Stimulated activated CD8-positive, alpha-beta memory T cell treated with anti-CD3 and anti-CD28 coated beads, Interleukin-7, amount 100 ng/mL, for 4 hours (primary cell): ENCODE measurements around the gene RASIP1.
"Not testable (repeated sequence)": the region's sequence is repeated elsewhere in the genome, so short reads cannot be mapped to it uniquely, and the experiment has no call there.

ENCODE experiments used
- DNase-seq, 2 donors: peaks; one replicate each; pipeline ENCODE4 v3.0.0-alpha.2; 2020; ENCODE audit warnings: low read depth in 2 of 2

Gene RASIP1

GRCh38 chr19:48735031-48735615 is 5.3 kb downstream of the RASIP1 start:
- no peak for DNase-seq

GRCh38 chr19:48734625-48735024 is 5.8 kb downstream of the RASIP1 start:
- DNase-seq, result no peak

GRCh38 chr19:48731452-48731851 is 9.0 kb downstream of the RASIP1 start:
- DNase-seq, result no peak

GRCh38 chr19:48728911-48729664 is 11.3 kb downstream of the RASIP1 start:
- no peak for DNase-seq

- no peak for DNase-seq
These were observed 13.9 kb downstream of the RASIP1 start for GRCh38 chr19:48726556-48726955.

- no peak for DNase-seq
These were observed 15.3 kb downstream of the RASIP1 start for GRCh38 chr19:48724796-48725753.

GRCh38 chr19:48722196-48722708 is 18.2 kb downstream of the RASIP1 start:
- no peak for DNase-seq

- peak; percentile 82 to 84 for DNase-seq
These were observed 19.7 kb downstream of the RASIP1 start for GRCh38 chr19:48720613-48721296.

GRCh38 chr19:48720251-48720612 is 20.2 kb downstream of the RASIP1 start:
- DNase-seq, result no peak

- DNase-seq, result no peak
These were observed 20.9 kb downstream of the RASIP1 start, which contains the start of gene MAMSTR for GRCh38 chr19:48719263-48720171. Gene MAMSTR, minus strand, starts transcription at chr19:48719725. Its CDS starts 694 bp downstream, at chr19:48719031.

- no peak for DNase-seq
These were observed 21.6 kb downstream of the RASIP1 start for GRCh38 chr19:48718711-48719231.

- DNase-seq, result not testable (repeated sequence)
These were observed 22.3 kb downstream of the RASIP1 start for GRCh38 chr19:48718106-48718505.

GRCh38 chr19:48716562-48717291 is 23.7 kb downstream of the RASIP1 start:
- DNase-seq, result no peak

GRCh38 chr19:48715681-48716171 is 24.7 kb downstream of the RASIP1 start:
- no peak for DNase-seq

- no peak for DNase-seq
These were observed 25.4 kb downstream of the RASIP1 start for GRCh38 chr19:48714759-48715675.

- peak; percentile 95 for DNase-seq
These were observed 26.3 kb downstream of the RASIP1 start for GRCh38 chr19:48713864-48714755.
